ENCODE measurements around the gene TMPRSS15.

TMPRSS15 gene

GRCh38 chr21:18340387-18340942 lies 63.1 kb downstream of the TMPRSS15 start:
- no peak for DNase-seq

DNA sequence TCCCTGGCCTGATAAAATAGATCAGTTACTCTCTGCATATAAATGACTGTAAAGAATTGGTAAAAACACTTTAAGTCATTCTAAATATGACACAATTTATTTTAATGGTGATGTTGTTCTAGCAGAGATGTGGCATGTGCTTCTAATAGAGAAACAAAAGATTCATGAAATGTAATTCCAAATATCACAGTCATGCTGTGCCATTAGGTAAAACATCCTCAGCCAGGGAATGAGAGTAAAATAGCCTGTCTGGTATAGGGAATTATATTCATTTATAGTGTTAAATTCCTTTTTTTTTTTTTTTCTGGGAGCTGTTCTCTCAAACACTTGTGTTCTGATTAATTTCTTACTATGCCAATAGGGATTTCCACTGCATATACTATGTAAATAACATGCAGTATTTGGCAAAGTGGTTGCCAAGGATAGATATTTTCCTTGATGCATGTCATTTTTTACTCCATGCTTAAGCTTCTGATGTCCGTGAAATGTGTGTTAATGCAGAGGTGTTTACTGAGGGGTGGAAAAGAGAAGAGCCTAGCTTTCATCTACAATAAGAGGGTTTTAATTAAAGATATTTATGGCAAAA lies 67.8 kb downstream of the TMPRSS15 start:
- no peak for DNase-seq

- no peak for DNase-seq
Measured at GRCh38 chr21:18334066-18334465, 69.5 kb downstream of the TMPRSS15 start.

GRCh38 chr21:18318156-18318555 lies 85.4 kb downstream of the TMPRSS15 start:
- DNase-seq, result no peak

- DNase-seq, result peak; percentile 57
Measured at GRCh38 chr21:18298228-18298627, 105.4 kb downstream of the TMPRSS15 start.

DNA sequence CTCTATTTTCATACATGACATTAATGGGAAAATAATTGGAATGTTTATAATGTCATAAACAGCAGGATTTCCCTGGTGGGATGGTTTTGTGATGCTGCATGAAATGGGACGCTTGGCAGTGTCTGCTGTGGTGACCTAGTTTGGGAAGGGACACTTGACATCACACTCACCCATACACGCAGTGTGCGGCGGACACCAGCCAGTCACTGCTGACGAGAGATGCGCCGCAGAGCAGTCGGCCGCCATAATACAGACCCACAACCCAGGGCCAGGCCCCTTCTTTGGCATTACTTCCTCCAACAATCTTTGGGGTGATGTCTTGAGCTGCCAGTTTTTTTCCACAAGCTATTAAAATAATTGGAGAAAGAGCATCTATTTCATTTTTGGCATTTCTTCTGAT lies 109.5 kb downstream of the TMPRSS15 start:
- DNase-seq, result no peak

GRCh38 chr21:18289876-18290275 lies 113.7 kb downstream of the TMPRSS15 start:
- DNase-seq, result no peak

DNA sequence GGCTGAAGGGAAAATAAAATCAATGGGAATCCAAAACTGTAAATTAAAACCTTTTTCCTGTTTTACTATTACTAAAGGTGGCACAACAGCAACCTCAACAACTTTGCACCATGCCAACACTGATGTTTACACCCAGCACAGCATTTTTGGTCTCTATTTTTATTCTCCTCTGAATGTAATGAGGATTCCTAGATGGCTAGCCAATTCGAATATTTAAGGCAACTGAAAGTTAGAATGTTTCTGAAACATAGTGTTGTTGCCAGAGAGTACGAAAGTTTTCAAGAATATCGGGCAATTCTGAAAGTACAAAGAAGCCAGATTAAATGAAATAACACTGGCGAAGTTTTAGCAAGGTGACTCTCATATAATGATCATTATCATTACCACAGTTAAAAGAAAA lies 118.2 kb downstream of the TMPRSS15 start:
- no peak for DNase-seq

DNA sequence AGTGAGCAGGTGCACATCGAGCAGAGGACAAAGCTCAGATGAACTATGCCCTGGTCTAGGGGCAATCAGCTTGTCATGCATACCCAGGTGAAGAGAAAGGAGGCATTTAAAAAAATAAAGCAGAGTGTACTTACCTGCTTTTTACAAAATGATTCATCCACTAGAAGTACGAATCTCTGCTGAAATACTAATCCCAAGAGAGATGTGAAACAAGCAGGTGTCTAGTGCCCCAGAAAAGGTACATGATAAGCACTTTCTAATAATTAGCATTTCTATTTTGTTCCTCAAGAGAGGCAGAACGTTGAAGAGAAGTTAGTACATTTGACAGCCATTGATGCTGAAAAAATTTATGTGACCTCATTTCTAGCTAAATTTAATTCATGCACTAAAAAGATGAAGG lies 127.8 kb downstream of the TMPRSS15 start:
- DNase-seq, result no peak

- no peak for DNase-seq
Measured at GRCh38 chr21:18274370-18274769, 129.2 kb downstream of the TMPRSS15 start.

DNA sequence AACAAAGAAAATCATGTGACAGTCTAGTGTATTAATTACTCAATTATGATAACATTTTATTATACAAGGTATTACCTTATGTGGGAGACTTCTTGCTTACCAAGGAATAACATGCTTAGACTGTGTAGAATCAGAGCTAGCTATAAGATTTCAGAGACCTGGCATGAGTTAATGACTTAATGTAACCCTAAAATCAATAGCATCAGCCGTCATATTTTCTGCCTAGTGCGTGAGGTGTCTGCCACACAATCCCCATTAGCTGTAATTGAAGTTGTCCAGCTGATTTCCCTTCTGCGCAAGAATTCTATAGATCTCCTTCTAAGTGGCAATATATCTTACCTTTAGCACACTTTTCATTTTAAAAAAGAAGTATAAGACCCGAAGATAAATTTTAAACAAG lies 130.2 kb downstream of the TMPRSS15 start:
- peak; percentile 12 for DNase-seq

GRCh38 chr21:18269856-18270255 lies 133.7 kb downstream of the TMPRSS15 start:
- DNase-seq, result no peak

DNA sequence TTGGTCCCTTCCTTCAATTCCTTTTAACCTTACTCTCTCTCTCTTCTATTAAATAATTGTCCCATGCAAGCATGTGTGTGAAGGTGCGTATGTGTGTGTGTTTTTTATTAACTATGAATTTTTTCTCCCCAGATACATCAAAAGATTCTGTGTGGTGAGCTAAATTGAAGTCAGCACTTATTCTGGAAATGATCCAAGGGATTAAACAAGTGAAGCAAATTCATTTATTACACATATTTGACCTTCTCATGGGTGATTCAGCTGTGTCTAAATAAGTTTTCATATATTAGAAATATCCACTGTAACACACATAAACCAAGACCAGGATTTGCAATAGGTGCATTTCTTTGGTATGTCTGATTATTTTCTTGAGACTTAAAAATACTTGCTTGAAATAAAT lies 134.7 kb downstream of the TMPRSS15 start:
- no peak for DNase-seq

DNA sequence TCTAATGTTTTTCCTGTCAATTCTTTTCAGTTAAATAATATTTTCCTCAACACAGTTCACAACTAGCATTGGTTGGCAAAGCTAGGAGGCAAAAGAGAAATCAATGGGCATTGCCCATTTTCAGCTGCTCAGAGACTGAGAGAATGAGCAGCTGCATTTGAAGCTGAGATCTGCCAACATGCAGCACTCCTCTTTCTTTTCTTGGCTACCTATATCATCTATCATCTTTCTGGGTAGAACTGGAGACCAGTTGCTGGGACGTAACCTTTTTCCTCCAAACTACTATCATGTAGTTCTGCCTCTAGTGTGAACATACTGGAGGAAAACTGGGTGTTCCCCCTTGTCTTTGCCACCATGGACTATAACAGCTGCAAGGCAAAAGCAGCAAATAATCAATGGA lies 136.1 kb downstream of the TMPRSS15 start:
- no peak for DNase-seq

DNA sequence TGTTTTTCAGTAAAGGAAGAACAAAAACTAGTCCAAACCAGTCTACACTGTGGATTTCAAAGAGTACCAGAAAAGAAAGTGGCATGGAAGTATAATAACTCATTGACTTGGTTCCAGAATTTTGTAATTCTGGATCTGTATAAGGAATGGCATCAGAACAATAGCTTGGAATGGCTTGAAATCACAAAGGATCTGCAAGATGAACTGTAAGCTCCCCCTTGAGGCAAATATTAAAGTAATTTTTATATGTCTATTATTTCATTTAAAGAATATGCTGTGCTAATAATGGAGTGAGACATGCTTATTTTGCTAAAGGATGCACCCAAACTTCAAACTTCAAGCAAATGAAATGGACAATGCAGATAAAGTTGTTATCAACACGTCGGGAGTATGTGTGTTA lies 137.6 kb downstream of the TMPRSS15 start:
- no peak for DNase-seq

GRCh38 chr21:18253799-18254198 lies 149.8 kb downstream of the TMPRSS15 start:
- no peak for DNase-seq

GRCh38 chr21:18253221-18253620 lies 150.4 kb downstream of the TMPRSS15 start:
- DNase-seq, result no peak

- DNase-seq, result no peak
Measured at GRCh38 chr21:18252680-18253079, 150.9 kb downstream of the TMPRSS15 start.

DNA sequence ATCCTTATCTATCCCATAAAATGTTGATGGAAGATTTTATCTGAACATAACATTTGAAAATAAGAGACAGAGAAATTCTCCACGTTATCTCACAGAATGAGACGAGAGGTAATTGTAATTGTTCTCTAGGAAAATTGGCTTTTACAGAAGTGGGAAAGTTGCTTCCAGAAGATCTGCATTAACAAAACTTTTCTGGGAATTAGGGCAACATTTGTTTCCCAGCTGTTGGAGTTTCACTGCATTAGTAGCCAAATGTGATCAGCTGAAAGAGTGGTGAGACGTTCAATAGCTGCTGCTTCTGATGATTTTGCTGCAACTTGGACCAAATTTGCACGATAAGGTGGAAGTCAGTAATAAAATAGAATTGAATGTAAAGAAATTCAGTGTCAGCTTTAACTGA lies 151.3 kb downstream of the TMPRSS15 start:
- DNase-seq, result no peak

DNA sequence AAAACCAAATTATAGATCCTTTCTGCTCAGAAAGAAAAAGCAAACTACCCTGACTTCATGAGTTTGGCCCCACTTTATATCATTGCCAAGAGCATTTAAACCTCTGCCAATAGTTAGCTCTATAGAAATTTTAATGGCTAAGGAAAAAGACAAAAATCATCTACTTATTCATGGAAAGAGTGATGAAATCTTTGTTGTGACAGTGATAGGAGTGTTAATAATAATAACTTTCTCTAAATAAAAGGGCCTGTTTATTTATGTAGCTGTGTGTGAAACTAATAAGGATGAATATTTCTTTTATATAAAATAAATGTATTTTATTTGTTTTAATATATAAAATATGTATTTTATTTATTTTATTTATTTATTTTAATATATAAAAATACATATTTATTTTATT lies 152.5 kb downstream of the TMPRSS15 start:
- DNase-seq, result no peak

- peak; percentile 48 for DNase-seq
Measured at GRCh38 chr21:18249672-18250071, 153.9 kb downstream of the TMPRSS15 start.

GRCh38 chr21:18248171-18248570 lies 155.4 kb downstream of the TMPRSS15 start:
- no peak for DNase-seq

GRCh38 chr21:18245464-18245967 lies 158.1 kb downstream of the TMPRSS15 start:
- DNase-seq, result peak; percentile 41

DNA sequence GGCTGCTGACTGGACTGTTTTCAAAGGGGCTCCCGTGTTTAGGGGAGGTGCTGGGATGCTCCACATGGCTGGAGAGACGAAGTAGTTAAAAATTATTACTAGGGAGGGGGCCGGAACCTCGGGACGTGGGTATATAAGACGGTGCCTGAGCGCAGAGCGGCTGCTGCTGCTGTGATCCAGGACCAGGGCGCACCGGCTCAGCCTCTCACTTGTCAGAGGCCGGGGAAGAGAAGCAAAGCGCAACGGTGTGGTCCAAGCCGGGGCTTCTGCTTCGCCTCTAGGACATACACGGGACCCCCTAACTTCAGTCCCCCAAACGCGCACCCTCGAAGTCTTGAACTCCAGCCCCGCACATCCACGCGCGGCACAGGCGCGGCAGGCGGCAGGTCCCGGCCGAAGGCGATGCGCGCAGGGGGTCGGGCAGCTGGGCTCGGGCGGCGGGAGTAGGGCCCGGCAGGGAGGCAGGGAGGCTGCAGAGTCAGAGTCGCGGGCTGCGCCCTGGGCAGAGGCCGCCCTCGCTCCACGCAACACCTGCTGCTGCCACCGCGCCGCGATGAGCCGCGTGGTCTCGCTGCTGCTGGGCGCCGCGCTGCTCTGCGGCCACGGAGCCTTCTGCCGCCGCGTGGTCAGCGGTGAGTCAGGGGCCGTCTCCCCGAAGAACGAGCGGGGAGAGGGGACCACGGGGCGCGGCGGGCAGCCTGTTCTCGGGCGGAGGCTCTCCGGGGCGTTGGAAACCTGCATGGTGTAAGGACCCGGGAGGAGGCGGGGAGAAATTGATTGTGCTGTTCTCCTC lies 158.7 kb downstream of the TMPRSS15 start, which contains the start of gene CHODL:
Gene CHODL, plus strand, starts transcription at position 163 of the 793 bp plus-strand sequence. Its CDS starts 391 bp downstream, at position 554.
- DNase-seq, result no peak

All from NCI-H2227 treated with DMSO at 0.1 percent for 48 hours (cell line).